ENCODE data around the gene HOXA4.

HOXA4 gene

GRCh38 chr7:27157702-27158431, 27.3 kb upstream of the HOXA4 start:
- DNase-seq = no peak

DNA sequence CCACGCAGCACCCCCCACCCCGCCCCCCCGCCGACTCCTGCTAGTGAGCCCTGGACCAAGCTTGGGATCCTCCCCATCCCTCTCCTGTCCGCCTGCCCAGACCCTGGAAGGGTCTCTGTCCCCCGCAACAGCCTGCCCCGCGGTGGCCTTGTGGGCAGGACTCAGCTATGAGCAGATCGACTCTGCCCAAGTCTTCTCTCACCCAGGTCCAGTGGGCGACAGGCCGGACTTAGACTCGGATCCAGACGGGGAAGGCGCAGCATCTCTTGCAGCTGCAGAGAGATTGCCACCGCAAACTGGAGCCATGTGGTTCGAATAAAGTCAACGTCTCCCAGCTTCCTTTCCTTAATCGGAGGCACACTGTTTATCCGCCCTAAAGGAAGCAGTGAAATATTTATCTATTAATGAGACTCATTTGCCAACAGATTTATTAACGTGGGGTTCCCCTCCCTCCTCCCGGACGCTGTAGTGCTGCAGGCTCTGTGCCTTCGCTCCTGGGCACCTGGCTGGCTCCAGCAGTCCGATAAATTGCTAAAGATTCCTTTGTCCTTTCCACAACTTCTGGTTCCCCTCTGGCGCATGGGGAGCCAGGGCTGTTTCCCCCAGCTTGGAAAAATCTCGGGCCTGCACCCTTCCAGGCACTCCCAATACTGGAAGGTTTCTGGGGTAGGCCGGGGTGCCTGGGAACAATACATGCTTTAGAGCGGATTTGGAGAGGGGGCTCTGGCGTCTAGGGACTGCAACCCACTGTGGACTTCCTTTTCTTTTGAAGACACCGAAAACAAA, 26.6 kb upstream of the HOXA4 start:
- no peak for DNase-seq

GRCh38 chr7:27156508-27156898, 25.9 kb upstream of the HOXA4 start, which contains the start of gene HOXA7:
Gene HOXA7, minus strand, starts transcription at chr7:27156675. Its CDS starts 130 bp downstream, at chr7:27156545.
- no peak for DNase-seq

DNA sequence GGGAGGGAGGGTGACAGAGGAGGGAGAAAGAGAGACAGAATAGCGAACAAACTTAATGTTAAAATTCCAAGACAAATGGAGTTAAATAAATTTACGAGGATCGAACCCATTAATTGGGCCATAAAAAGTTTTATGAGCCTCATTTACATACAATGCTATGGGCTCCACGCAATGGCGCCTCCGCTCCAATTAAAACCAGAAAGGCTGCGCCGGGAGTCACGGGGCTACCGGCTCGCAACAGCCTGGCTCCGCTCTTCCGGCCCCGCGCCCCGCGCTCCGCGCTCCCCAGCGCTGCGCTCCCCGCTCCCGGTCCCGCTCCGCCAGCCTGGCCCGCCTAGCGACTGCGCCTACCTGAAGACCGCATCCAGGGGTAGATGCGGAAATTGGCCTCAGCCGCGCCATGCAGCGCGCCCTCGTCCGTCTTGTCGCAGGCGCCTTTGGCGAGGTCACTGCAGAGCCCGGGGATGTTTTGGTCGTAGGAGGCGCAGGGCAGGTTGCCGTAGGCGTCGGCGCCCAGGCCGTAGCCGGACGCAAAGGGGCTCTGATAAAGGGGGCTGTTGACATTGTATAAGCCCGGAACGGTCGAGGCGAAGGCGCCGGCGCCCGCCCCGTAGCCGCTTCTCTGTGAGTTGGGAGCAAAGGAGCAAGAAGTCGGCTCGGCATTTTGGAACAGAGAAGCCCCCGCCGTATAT, 25.4 kb upstream of the HOXA4 start:
- DNase-seq = no peak

GRCh38 chr7:27154901-27155815, 24.6 kb upstream of the HOXA4 start:
- DNase-seq = no peak

DNA sequence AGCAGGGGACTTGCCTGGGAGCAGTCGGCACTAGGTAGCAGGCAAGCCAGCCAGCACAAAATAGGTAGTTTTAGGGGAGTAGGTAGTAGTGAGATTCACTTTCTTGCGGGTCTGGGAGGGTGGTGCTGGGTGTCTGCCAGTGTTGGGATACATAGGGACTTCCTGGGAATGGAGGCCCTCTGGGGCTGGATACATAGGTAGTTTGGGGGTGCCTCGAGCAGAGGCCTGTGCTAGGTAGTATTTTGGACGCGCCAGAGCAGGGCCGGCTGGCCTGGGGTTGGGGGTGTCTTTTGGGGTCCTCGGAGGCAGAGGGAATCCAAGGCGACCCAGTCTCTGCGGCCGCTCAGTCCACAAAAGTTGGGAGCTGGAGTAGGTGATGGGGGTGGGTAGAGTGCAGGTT, 23.8 kb upstream of the HOXA4 start:
- DNase-seq = no peak

DNA sequence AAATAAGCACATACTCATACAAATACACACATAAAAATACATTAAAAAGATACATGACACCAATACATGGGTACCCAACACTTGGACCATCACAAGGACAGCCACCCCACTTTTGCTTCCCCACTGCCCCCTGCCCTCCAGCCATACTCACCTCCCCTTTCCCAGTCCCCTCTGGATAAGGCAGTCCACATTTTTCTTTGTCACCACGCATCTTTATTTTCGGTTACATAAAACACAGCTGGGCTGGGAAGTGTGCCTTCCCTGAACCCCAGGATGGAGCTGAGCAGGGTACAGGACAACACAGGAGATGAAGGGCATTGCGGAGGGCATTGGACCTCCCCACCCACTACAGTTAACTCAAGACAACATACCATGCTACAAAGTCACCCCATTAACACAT, 23.0 kb upstream of the HOXA4 start:
- DNase-seq = no peak

DNA sequence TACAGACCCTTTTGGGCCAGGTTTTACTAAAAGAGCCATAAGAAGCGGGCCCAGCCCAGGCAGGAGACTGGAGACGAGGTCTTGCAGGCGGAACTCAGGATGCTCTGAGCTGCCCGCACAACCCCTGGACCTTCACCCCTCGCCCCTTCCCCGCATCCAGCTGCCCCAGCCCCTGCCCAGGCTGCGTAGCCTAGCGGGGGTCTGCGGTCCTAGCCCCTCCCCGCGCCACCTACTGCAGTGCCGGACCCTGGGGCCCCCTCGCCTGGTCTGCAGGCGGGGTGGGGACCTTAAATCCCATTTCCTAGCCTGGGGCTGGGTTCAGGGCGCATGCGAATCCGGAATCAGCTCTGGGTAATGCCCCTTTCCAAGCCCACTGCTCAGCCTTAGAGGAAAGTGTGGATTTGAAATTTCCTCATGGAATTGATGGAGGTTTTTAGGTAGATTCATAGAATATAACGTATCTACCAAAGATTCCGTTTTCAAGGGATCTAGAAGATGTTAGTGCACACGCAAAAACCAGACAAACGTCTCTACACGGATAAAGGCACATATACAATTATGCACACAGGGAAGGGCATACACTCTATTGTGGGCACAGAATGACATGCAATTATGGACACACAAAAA, 22.4 kb upstream of the HOXA4 start:
- DNase-seq = no peak

- DNase-seq = no peak
These were observed 21.6 kb upstream of the HOXA4 start, which contains the start of gene HOXA3 for GRCh38 chr7:27151931-27152815. Gene HOXA3, minus strand, starts transcription at chr7:27152583. Its CDS starts 41,943 bp downstream, at chr7:27110640.

GRCh38 chr7:27151341-27151930, 20.9 kb upstream of the HOXA4 start:
- DNase-seq = no peak

DNA sequence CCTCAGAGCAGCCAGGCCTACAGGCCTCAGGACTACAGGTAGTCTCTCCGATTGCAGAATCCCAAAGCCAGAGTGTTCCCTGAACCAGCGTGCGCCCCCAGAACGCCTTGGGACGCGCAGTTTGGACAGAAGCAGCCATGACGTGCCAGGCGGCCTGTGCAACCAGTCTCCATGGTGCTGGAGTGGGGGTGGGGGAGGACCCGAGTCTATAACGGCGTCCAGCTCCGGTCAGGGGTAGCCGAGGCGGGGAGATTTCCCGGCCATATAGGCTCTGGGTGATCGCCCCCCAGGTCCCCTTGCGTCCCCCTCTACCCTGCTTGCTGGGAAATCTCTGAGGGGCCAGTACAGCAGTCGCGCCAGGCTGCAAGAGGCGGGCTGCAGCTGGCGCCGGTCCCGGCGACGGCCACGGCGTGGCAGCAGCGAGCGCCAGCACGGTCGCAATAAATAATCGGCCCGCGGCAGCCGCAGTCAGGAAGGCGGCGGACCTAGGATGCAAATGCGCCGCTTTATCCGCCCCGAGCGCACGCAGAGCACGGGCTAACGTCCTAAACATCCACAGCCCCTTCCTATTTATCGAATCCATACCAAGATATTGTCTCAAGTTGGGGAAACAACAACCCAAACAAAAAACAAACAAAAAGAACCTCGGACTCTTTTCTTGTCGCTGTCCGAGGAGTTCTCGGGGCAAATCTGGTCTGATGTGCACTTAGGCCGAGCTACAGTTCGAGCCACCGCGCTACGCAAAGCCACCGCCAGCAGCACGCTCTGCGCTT, 20.2 kb upstream of the HOXA4 start:
- peak; percentile 80 for DNase-seq

- DNase-seq = peak; percentile 64
These were observed 19.4 kb upstream of the HOXA4 start for GRCh38 chr7:27149842-27150567.

DNA sequence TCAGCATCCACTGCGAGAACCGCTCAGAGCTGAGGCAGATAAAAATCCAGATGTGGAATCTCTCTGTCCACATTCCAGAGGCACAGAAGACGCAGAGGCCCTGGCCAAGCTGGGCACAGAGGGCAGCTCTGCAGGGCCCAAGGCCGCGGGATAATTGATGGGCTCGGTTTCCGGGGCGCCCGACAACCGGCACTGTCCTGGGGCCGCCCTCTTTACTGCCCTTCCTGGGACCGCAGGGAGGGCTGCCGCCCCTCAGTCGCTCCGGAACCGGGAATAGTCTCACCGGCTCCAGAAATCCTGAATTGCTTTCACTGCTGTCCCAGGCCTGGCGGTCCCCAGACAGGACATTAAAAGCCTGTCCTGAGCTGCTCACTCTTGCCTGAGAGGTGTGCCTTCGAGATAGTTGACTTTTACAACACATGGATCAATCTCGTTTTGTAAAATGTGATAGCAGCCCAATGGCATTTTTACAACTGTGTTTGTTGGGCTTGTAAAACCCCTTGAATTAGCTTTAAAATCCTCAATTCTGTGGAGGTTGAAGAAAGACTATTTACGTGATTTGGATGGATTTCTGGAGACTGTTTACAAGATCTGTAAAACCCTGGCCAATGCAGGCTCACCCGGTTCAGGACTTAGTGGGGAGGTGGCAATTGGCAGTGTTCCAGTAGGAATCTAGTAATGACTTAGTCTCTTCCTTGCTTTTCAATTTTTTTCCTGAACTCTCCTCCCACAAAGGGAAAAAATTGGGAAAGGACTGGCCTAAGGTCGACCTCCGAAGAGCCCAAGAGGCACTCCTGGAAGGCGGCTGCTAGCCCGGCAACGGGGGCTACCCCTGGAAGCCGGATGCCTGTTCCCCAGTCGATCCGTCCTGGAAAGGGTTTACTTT, 18.4 kb upstream of the HOXA4 start:
- peak; percentile 14 for DNase-seq

GRCh38 chr7:27148031-27148755, 17.6 kb upstream of the HOXA4 start:
- no peak for DNase-seq

DNA sequence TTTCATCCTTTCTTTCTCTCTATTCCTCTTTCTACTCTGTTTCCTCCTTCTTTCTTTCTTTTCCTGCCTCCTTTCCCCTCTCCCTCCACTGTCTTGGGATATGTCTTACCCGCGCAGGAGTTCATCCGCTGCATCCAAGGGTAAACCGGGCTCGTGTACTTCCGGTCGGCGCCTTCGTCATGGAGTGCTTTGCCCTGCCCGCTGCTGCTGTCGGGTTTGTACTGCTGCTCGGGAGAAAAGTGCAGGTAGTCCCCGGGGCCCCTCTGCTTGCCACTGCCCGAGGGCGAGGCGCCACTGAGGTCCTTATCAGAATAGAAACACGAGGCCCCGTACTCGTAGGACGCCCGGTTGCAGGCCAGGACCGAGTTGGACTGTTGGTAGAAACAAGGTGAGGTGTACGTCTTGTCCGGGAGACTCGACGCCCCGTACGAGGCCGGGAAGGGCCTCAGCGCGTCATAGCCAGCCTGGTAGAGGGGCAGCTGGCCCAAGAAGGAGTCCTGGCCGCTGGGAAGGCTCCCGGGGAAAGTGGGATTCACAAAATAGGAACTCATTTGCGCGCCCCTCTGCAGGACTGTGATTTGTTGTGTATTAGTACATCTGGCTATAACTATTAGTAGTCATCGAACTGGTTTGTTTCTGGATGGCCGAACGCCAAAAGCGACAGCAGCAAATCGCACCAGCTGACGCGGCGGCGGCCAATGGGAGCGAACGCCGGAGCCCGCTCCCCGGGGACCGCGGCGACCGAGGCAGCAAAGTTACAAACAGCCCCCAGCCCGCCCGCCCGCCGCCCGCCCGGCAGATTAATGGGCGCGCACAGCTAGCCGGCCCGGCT, 16.9 kb upstream of the HOXA4 start, which contains the start of gene HOXA6:
HOXA6 (minus strand) TSS at position 576 of the 832 bp plus-strand sequence; CDS start at position 551, 25 bp downstream.
- DNase-seq = no peak

All from NCI-H1694 treated with DMSO at 0.1 percent for 48 hours (cell line).